A549 (cell line): ENCODE data around the gene BCAS3. TPM values are rescaled to one million over a fixed set of nuclear protein-coding genes. Genes with fewer than 3 reads are reported as not detected.

Source experiments
- ATAC-seq, 2 experiments: fragments of 200-7000 bp in 1 of 2; fragments of >200 bp in 1 of 2; cut with Nextera tagmentation in 1 of 2; cut with Tn5 transposase in 1 of 2; 3 replicates each; pipeline versions ENCODE4 v1.8.0 to v1.9.1; 2018 to 2020; ENCODE audit warnings: mild to moderate bottlenecking in 1 of 2, moderate library complexity in 1 of 2
- CTCF ChIA-PET: fragments of 300-600 bp; sonication (Branson Sonifier 250); formaldehyde crosslinking; extraction: SDS; loops from one replicate; lab custom pipeline; 2021; ENCODE audit warnings: antibody characterized with exemption, inconsistent platforms; lab: Yijun Ruan, JAX
- POLR2A ChIA-PET: fragments of 350-600 bp; formaldehyde crosslinking; extraction: SDS; loops from one replicate; lab custom pipeline; 2021; ENCODE audit warnings: antibody characterized with exemption, inconsistent platforms; lab: Yijun Ruan, JAX
- DNase-seq, 2 experiments: peaks; one replicate each; pipeline versions ENCODE4 v3.0.0 to v3.0.0-alpha.2; 2011 to 2016; ENCODE audit warnings: low read depth in 1 of 2, low spot score in 1 of 2
- FAIRE-seq: peaks from 2 replicates; lab custom pipeline; 2011; peaks lifted over from hg19 to GRCh38; lab: Jason Lieb, UNC
- H3K27ac ChIP-seq, 2 experiments: fragments of >200 bp; sonication (Bioruptor Twin); formaldehyde crosslinking; 3 replicates each; pipeline ENCODE4 v1.5.1; 2016 to 2017
- H3K4me1 ChIP-seq: fragments of >200 bp; sonication (Bioruptor Twin); formaldehyde crosslinking; 3 replicates; pipeline ENCODE4 v1.6.1; 2016
- H3K4me2 ChIP-seq: fragments of >200 bp; sonication (Bioruptor Twin); formaldehyde crosslinking; 3 replicates; pipeline ENCODE4 v1.6.1; 2016
- H3K4me3 ChIP-seq: fragments of >200 bp; sonication (Bioruptor Twin); formaldehyde crosslinking; 3 replicates; pipeline ENCODE4 v1.5.1; 2016
- H3K9me3 ChIP-seq: fragments of >200 bp; sonication (Bioruptor Twin); formaldehyde crosslinking; 3 replicates; pipeline ENCODE4 v1.6.1; 2016
- ATOH8 ChIP-seq: fragments of 250-450 bp; sonication (Bioruptor Pico); IDR thresholded peaks from 2 replicates; pipeline ENCODE4 v1.5.0; 2020; ENCODE audit warnings: low read depth, mild to moderate bottlenecking, moderate library complexity
- CBX2 ChIP-seq: fragments of 200-600 bp; sonication (generic); IDR thresholded peaks from 2 replicates; pipeline ENCODE4 v1.6.1; 2016; ENCODE audit warnings: low read depth, mild to moderate bottlenecking, borderline replicate concordance
- CHD4 ChIP-seq: fragments of 200-600 bp; sonication (generic); IDR thresholded peaks from 2 replicates; pipeline ENCODE4 v1.6.1; 2016; ENCODE audit warnings: antibody characterized with exemption, mild to moderate bottlenecking, borderline replicate concordance
- CTCF ChIP-seq: fragments of >200 bp; sonication (Bioruptor Twin); formaldehyde crosslinking; IDR thresholded peaks from 3 replicates; pipeline ENCODE4 v1.5.1; 2016
- EHF ChIP-seq: fragments of 250-450 bp; sonication (Bioruptor Pico); IDR thresholded peaks from 2 replicates; pipeline ENCODE4 v1.5.0; 2020; ENCODE audit warnings: mild to moderate bottlenecking
- EHMT2 ChIP-seq: fragments of 200-600 bp; sonication (generic); IDR thresholded peaks from 2 replicates; pipeline ENCODE4 v1.6.1; 2016; ENCODE audit warnings: antibody characterized with exemption, low read depth, mild to moderate bottlenecking, moderate library complexity
- EP300 ChIP-seq, 2 experiments: fragments of >200 bp; sonication (Bioruptor Twin); formaldehyde crosslinking; IDR thresholded peaks; 2 replicates in 1 of 2; 3 replicates in 1 of 2; pipeline ENCODE4 v1.6.1; 2016 to 2017
- ESRRA ChIP-seq: fragments of 150-350 bp; IDR thresholded peaks from 2 replicates; pipeline ENCODE4 v1.6.1; 2014; ENCODE audit warnings: mild to moderate bottlenecking, low read length, borderline replicate concordance
- FOSB ChIP-seq: fragments of 250-450 bp; sonication (Bioruptor Pico); IDR thresholded peaks from 2 replicates; pipeline ENCODE4 v1.5.0; 2020; ENCODE audit warnings: mild to moderate bottlenecking, moderate library complexity
- FOSL2 ChIP-seq, 2 experiments: fragments of 450-650 bp in 1 of 2; fragments of >200 bp in 1 of 2; sonication (Bioruptor Twin) in 1 of 2; formaldehyde crosslinking; IDR thresholded peaks; 2 replicates each; pipeline versions ENCODE4 v1.5.0 to v1.6.1; 2016 to 2020; ENCODE audit warnings: mild to moderate bottlenecking in 1 of 2, moderate library complexity in 1 of 2
- HEYL ChIP-seq: fragments of 250-450 bp; sonication (Bioruptor Pico); IDR thresholded peaks from 2 replicates; pipeline ENCODE4 v1.8.0; 2021; ENCODE audit warnings: mild to moderate bottlenecking, moderate library complexity
- HMGXB4 ChIP-seq: fragments of 250-450 bp; sonication (Bioruptor Pico); IDR thresholded peaks from 2 replicates; pipeline ENCODE4 v1.5.0; 2021; ENCODE audit warnings: mild to moderate bottlenecking, moderate library complexity, borderline replicate concordance
- HOXA7 ChIP-seq: fragments of 250-450 bp; sonication (Bioruptor Pico); IDR thresholded peaks from 2 replicates; pipeline ENCODE4 v1.5.0; 2020; ENCODE audit warnings: mild to moderate bottlenecking, moderate library complexity
- HOXB13 ChIP-seq: fragments of 250-450 bp; sonication (Bioruptor Pico); IDR thresholded peaks from 2 replicates; pipeline ENCODE4 v1.5.0; 2020; ENCODE audit warnings: low read depth, mild to moderate bottlenecking, moderate library complexity
- JUNB ChIP-seq: fragments of >200 bp; sonication (Bioruptor Twin); formaldehyde crosslinking; IDR thresholded peaks from 2 replicates; pipeline ENCODE4 v1.6.1; 2016
- KDM1A ChIP-seq: fragments of 200-600 bp; sonication (generic); IDR thresholded peaks from 2 replicates; pipeline ENCODE4 v1.6.1; 2016; ENCODE audit warnings: low read depth, mild to moderate bottlenecking
- KDM5A ChIP-seq: fragments of 200-600 bp; sonication (generic); IDR thresholded peaks from 2 replicates; pipeline ENCODE4 v1.6.1; 2016; ENCODE audit warnings: antibody characterized with exemption, mild to moderate bottlenecking
- MAFK ChIP-seq: fragments of 450-650 bp; IDR thresholded peaks from 2 replicates; pipeline ENCODE4 v1.6.1; 2014; ENCODE audit not compliant: partially characterized antibody
- NFE2L2 ChIP-seq: fragments of 150-350 bp; conservative IDR thresholded peaks from 2 replicates; pipeline ENCODE4 v1.6.1; 2014; ENCODE audit warnings: low read length
- PHF8 ChIP-seq: fragments of 200-600 bp; sonication (generic); IDR thresholded peaks from 2 replicates; pipeline ENCODE4 v1.6.1; 2016; ENCODE audit warnings: low read depth, mild to moderate bottlenecking, antibody characterized with exemption, moderate library complexity, borderline replicate concordance
- POLR2A ChIP-seq: IDR thresholded peaks from 2 replicates; pipeline ENCODE4 v1.6.1; 2012; ENCODE audit warnings: mild to moderate bottlenecking, low read length
- POLR2AphosphoS2 ChIP-seq: conservative IDR thresholded peaks from 2 replicates; pipeline ENCODE4 v1.6.1; 2012; ENCODE audit warnings: low read length, improper control_type of control experiment, inconsistent platforms
- SMC3 ChIP-seq: fragments of >200 bp; sonication (Bioruptor Twin); formaldehyde crosslinking; IDR thresholded peaks from 3 replicates; pipeline ENCODE4 v1.6.1; 2018; ENCODE audit warnings: inconsistent platforms
- ZC3H11A ChIP-seq: fragments of 450-650 bp; IDR thresholded peaks from 2 replicates; pipeline ENCODE4 v1.6.1; 2014; ENCODE audit warnings: antibody characterized with exemption, mild to moderate bottlenecking
- ZNF302 ChIP-seq: fragments of 250-450 bp; sonication (Bioruptor Pico); IDR thresholded peaks from 2 replicates; pipeline ENCODE4 v1.9.0; 2021; ENCODE audit warnings: inconsistent platforms, mild to moderate bottlenecking, moderate library complexity
- WGBS: methylation state at CpG from one replicate; pipeline ENCODE4 v1.1.6; 2017; ENCODE audit errors: missing lambda C conversion rate; 5-methylcytosine and 5-hydroxymethylcytosine counted together
- polyA plus RNA-seq, 4 experiments: library from polyadenylated mRNA; depleted of rRNA in 3 of 4; stranded (reverse); fragments of >200 nt; fragmentation: RNase III in 1 of 4; extraction: RNeasy Plus Mini Kit Qiagen cat#74134 plus additional on column Dnase treatment in 1 of 4; gene quantifications; 2 replicates in 3 of 4; 3 replicates in 1 of 4; pipeline ENCODE4 v1.2.3, GENCODE V29; 2011 to 2017
- TF ChIP-seq, protein P1 (sequence below): IDR thresholded peaks from 2 replicates; pipeline ENCODE4 v1.6.1; 2012; ENCODE audit warnings: low read depth, borderline replicate concordance
- TF ChIP-seq, protein P2 (sequence below): IDR thresholded peaks from 2 replicates; pipeline ENCODE4 v1.6.1; 2012

The BCAS3 gene
- polyA plus RNA-seq, 2 of the 4 experiments (the other 2 are of a cell fraction) = 14.7 to 43.4 TPM

DNA sequence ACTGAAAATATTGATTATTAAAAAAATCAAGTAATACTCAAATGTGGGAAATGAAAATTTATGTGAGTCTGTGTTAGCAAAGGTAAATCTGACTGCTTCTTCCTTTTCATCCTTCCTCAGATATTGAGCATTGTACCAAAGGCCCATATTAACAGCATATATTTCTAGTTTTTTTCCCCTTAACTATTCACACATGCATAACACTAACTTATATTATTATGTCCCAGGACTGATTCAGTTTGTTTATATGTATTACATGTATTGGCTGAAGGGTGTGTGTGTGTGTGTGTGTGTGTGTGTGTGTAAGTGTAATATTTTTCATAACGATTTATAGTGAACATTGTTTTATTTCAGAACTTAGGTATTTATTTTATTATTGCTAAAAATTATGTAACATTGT, 74.2 kb downstream of the BCAS3 start:
- POLR2A ChIA-PET = no interaction called here
- no peak for DNase-seq
- Histone ChIP-seq H3K9me3 (no peaks in the 10 kb centered on the region), H3K4me2 (no peak overlapping the region), H3K4me3 (no peak overlapping the region), H3K4me1 (no peaks in the 10 kb centered on the region), H3K27ac (no peak overlapping the region)
- no peak for ATAC-seq
- 81% methylated on average over 1 of the region's 1 CpG for WGBS
- TF ChIP-seq PHF8 (no peak), MAFK (no peak), POLR2A (no peak), EHF (CRISPR knock-in tag) (no peak), KDM5A (no peak), JUNB (no peak), NFE2L2 (no peak), ESRRA (no peak), CTCF (no peak), ZNF302 (CRISPR knock-in tag) (no peak), FOSL2 (IDR thresholded peaks at IDR 0.05) (no peak), FOSL2 (CRISPR knock-in tag; IDR thresholded peaks at IDR 0.05) (no peak), HEYL (CRISPR knock-in tag) (no peak), ATOH8 (CRISPR knock-in tag) (no peak), FOSB (CRISPR knock-in tag) (no peak)
- TF ChIP-seq, protein P1, sequence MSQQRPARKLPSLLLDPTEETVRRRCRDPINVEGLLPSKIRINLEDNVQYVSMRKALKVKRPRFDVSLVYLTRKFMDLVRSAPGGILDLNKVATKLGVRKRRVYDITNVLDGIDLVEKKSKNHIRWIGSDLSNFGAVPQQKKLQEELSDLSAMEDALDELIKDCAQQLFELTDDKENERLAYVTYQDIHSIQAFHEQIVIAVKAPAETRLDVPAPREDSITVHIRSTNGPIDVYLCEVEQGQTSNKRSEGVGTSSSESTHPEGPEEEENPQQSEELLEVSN = no peak
- TF ChIP-seq, protein P2, sequence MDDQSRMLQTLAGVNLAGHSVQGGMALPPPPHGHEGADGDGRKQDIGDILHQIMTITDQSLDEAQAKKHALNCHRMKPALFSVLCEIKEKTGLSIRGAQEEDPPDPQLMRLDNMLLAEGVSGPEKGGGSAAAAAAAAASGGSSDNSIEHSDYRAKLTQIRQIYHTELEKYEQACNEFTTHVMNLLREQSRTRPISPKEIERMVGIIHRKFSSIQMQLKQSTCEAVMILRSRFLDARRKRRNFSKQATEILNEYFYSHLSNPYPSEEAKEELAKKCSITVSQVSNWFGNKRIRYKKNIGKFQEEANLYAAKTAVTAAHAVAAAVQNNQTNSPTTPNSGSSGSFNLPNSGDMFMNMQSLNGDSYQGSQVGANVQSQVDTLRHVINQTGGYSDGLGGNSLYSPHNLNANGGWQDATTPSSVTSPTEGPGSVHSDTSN = no peak
- no peak for FAIRE-seq
- CTCF ChIA-PET = interaction anchor here (1.4 kb wide), 1 partner anchor 16 kb away, joined by 3 read pairs; no protein-coding TSS in a partner anchor

DNA sequence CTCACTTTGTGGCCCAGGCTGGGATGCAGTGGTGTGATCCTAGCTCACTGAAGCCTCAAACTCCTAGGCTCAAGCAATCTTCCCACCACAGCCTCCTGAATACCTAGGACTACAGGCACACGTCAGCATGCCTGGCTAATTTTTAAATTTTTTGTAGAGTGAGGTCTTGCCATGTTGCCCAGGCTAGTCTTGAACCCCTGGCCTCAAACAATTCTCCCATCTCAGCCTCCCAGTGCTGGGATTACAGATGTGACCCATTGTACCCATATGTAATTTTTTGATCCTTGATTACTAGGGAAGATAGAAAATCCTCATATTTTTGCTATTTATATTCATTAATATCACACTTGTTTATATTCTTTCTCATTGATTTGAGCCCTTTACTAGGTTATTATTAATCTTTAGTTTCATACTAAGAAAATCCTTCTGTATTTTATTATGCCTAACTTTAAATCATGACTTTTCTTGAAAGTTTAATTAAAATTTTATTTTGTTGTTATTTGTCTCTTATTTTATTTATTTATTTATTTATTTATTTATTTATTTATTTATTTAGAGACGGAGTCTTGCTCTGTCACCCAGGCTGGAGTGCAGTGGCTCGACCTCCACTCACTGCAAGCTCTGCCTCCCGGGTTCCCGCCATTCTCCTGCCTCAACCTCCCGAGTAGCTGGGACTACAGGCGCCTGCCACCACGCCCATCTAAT, 75.4 kb downstream of the BCAS3 start:
- ChIA-PET POLR2A (no interaction called here), CTCF (interaction anchor here (0.9 to 1.4 kb wide), 2 partner anchors 17 to 37 kb away, joined by 3 read pairs; no protein-coding TSS in a partner anchor)
- no peak for DNase-seq
- Histone ChIP-seq H3K4me2 (no peak overlapping the region), H3K27ac (no peak overlapping the region), H3K9me3 (no peaks in the 10 kb centered on the region), H3K4me1 (no peaks in the 10 kb centered on the region), H3K4me3 (no peak overlapping the region)
- no peak for TF ChIP-seq POLR2AphosphoS2
- no peak for TF ChIP-seq SMC3
- TF ChIP-seq ZC3H11A = peak; percentile 88
- no peak for ATAC-seq
- FAIRE-seq = no peak
- 91% methylated on average over 8 of the region's 8 CpGs for WGBS

DNA sequence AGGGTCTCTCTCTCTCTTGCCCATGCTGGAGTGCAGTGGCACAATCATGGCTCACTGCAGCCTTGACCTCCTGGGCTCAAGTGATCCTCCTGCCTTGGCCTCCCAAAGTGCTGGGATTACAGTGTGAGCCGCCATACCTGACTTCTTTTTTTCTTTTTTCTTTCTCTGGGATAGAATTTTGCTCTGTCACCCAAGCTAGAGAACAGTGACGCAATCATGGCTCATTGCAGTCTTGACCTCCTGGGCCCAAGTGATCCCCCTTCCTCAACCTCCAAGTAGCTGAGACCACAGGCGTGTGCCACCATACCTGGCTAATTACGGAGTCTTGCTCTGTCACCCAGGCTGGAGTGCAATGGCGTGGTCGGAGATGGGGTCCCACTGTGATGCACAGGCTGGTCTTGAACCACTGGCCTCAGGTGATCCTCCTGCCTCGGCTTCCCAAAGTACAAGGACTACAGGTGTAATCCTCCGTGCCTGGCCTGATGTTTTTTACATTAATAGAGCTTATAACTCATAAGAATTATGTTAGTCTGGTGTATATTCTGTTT, 76.5 kb downstream of the BCAS3 start:
- WGBS = 67% methylated on average over 8 of the region's 8 CpGs
- no peak for FAIRE-seq
- TF ChIP-seq CBX2 (no peak), HOXA7 (CRISPR knock-in tag) (no peak), EHMT2 (no peak), KDM1A (no peak), FOSL2 (IDR thresholded peaks at IDR 0.05) (no peak), FOSL2 (CRISPR knock-in tag; IDR thresholded peaks at IDR 0.05) (no peak), HOXB13 (CRISPR knock-in tag) (no peak), CHD4 (no peak), EP300 (IDR thresholded peaks at IDR 0.05) (no peak), ZNF302 (CRISPR knock-in tag) (no peak), EHF (CRISPR knock-in tag) (no peak), HMGXB4 (CRISPR knock-in tag) (no peak)
- TF ChIP-seq, protein P1 = no peak

More for the DNA sequence above, 76.5 kb downstream of the BCAS3 start:
- no peaks in the 10 kb centered on the region for H3K4me1 ChIP-seq
- CTCF ChIA-PET = interaction anchor here (0.9 to 1.3 kb wide), 2 partner anchors 11 to 35 kb away, joined by 3 read pairs; no protein-coding TSS in a partner anchor
- DNase-seq (no peak), ATAC-seq (no peak)
- no peak overlapping the region for H3K27ac ChIP-seq
- no peaks in the 10 kb centered on the region for H3K9me3 ChIP-seq
- no peak overlapping the region for H3K4me3 ChIP-seq
- H3K4me2 ChIP-seq = no peak overlapping the region
- POLR2A ChIA-PET = no interaction called here
